CD14-positive monocyte (primary cell): Measurements from ENCODE around the gene DPY30. TPM values are rescaled to one million over a fixed set of nuclear protein-coding genes. Genes with fewer than 3 reads are reported as not detected.
A peak's percentile ranks its signal among the peaks of the same experiment; 100 is the strongest.

Source experiments
- DNase-seq, 3 donors: peaks; one replicate each; pipeline ENCODE4 v3.0.0-alpha.2; 2011 to 2022
- H2AFZ ChIP-seq: 2 replicates; pipeline ENCODE4 v1.6.0; 2012; ENCODE audit warnings: mild to moderate bottlenecking, low read depth, low read length, inconsistent platforms; ENCODE audit not compliant: insufficient read depth, poor library complexity, severe bottlenecking
- H3K27ac ChIP-seq, 2 donors: 1 replicate in 1 of 2; 2 replicates in 1 of 2; pipeline ENCODE4 v1.5.1; 2012 to 2013; ENCODE audit warnings: low read length in 2 of 2, control low read depth in 1 of 2, inconsistent platforms in 1 of 2, low read depth in 1 of 2, mild to moderate bottlenecking in 1 of 2
- H3K27me3 ChIP-seq, 2 donors: one replicate each; pipeline versions ENCODE4 v1.6.0 to v1.6.1; 2011 to 2013; ENCODE audit warnings: low read length in 2 of 2; ENCODE audit not compliant: control insufficient read depth in 2 of 2, insufficient read depth in 2 of 2
- H3K36me3 ChIP-seq, 2 donors: replicated peaks in 1 of 2; 1 replicate in 1 of 2; 2 replicates in 1 of 2; pipeline versions ENCODE4 v1.5.1 to v1.6.1; 2012 to 2013; ENCODE audit warnings: low read length in 2 of 2, control low read depth in 1 of 2, inconsistent platforms in 1 of 2, mild to moderate bottlenecking in 1 of 2; ENCODE audit not compliant: insufficient read depth in 2 of 2, control insufficient read depth in 1 of 2
- H3K4me1 ChIP-seq, 2 donors: 1 replicate in 1 of 2; 2 replicates in 1 of 2; pipeline versions ENCODE4 v1.5.1 to v1.6.1; 2012 to 2013; ENCODE audit warnings: low read length in 2 of 2, control low read depth in 1 of 2, inconsistent platforms in 1 of 2, mild to moderate bottlenecking in 1 of 2, moderate library complexity in 1 of 2; ENCODE audit not compliant: insufficient read depth in 2 of 2, control insufficient read depth in 1 of 2
- H3K4me2 ChIP-seq: replicated peaks from 2 replicates; pipeline ENCODE3; 2012; ENCODE audit warnings: low read length, moderate library complexity, mild to moderate bottlenecking; ENCODE audit not compliant: poor library complexity, severe bottlenecking; ENCODE audit errors: extremely low read depth
- H3K4me3 ChIP-seq, 3 experiments: fragments of 200-600 bp in 1 of 3; sonication (generic) in 1 of 3; replicated peaks in 1 of 3; 1 replicate in 2 of 3; 2 replicates in 1 of 3; pipeline ENCODE4 v1.5.1; 2011 to 2013; ENCODE audit warnings: low read length in 3 of 3, mild to moderate bottlenecking in 3 of 3, control low read depth in 2 of 3, low read depth in 2 of 3, inconsistent platforms in 1 of 3, moderate library complexity in 1 of 3
- H3K79me2 ChIP-seq: 2 replicates; pipeline ENCODE4 v1.6.0; 2012; ENCODE audit warnings: mild to moderate bottlenecking, control low read depth, inconsistent platforms, low read length, moderate library complexity; ENCODE audit not compliant: insufficient read depth
- H3K9ac ChIP-seq: 2 replicates; pipeline ENCODE4 v1.6.0; 2017; ENCODE audit warnings: low read length, mild to moderate bottlenecking; ENCODE audit not compliant: insufficient read depth, poor library complexity, severe bottlenecking
- H3K9me3 ChIP-seq, 2 donors: replicated peaks in 1 of 2; 1 replicate in 1 of 2; 2 replicates in 1 of 2; pipeline versions ENCODE4 v1.5.1 to v1.6.1; 2012 to 2013; ENCODE audit warnings: low read length in 2 of 2, control low read depth in 1 of 2; ENCODE audit not compliant: control insufficient read depth in 1 of 2, insufficient read depth in 1 of 2
- H4K20me1 ChIP-seq: 2 replicates; pipeline ENCODE4 v1.6.0; 2012; ENCODE audit warnings: mild to moderate bottlenecking, low read length, control low read depth, moderate library complexity; ENCODE audit not compliant: insufficient read depth
- H3K27ac Mint-ChIP-seq, 7 donors: one replicate each; pipeline ENCODE4 v1.8.0; 2020; ENCODE audit warnings: mild to moderate bottlenecking in 7 of 7, mixed read lengths in 7 of 7, moderate library complexity in 6 of 7, inconsistent platforms in 2 of 7
- H3K27me3 Mint-ChIP-seq, 3 donors: one replicate each; pipeline ENCODE4 v1.8.0; 2021 to 2022; ENCODE audit warnings: low read depth in 3 of 3, mild to moderate bottlenecking in 3 of 3, mixed read lengths in 3 of 3, moderate library complexity in 3 of 3, inconsistent platforms in 1 of 3
- H3K36me3 Mint-ChIP-seq, 2 donors: one replicate each; pipeline ENCODE4 v1.8.0; 2020; ENCODE audit warnings: mixed read lengths in 2 of 2, inconsistent platforms in 1 of 2, mild to moderate bottlenecking in 1 of 2
- H3K4me1 Mint-ChIP-seq: one replicate; pipeline ENCODE4 v1.8.0; 2020; ENCODE audit warnings: mild to moderate bottlenecking, mixed read lengths
- H3K4me3 Mint-ChIP-seq, 2 donors: one replicate each; pipeline ENCODE4 v1.8.0; 2020; ENCODE audit warnings: mild to moderate bottlenecking in 2 of 2, mixed read lengths in 2 of 2, moderate library complexity in 1 of 2
- H3K9me3 Mint-ChIP-seq, 7 donors: one replicate each; pipeline ENCODE4 v1.8.0; 2020 to 2022; ENCODE audit warnings: mixed read lengths in 7 of 7, mild to moderate bottlenecking in 6 of 7, moderate library complexity in 6 of 7, inconsistent platforms in 2 of 7
- WGBS: methylation state at CpG from one replicate; pipeline ENCODE4 v1.1.5; 2013; ENCODE audit warnings: missing lambda C conversion rate; ENCODE audit not compliant: insufficient coverage; 5-methylcytosine and 5-hydroxymethylcytosine counted together
- intact Hi-C, 2 donors: fragments of 100-400 bp; cut with micrococcal nuclease; formaldehyde crosslinking; loops; one replicate each; pipeline versions ENCODE4 v1.15.0 to v1.15.1; 2023
- polyA plus RNA-seq, 3 donors: library from polyadenylated mRNA; depleted of rRNA in 1 of 3; unstranded in 2 of 3; stranded (reverse) in 1 of 3; fragments of 300-500 nt in 2 of 3; fragments of >200 nt in 1 of 3; fragmentation: Illumina TruSeq in 2 of 3; gene quantifications; 1 replicate in 2 of 3; 2 replicates in 1 of 3; pipeline ENCODE4 v1.2.3, GENCODE V29; 2012 to 2021
- TF ChIP-seq, protein P1 (sequence below): fragments of 200-600 bp; IDR thresholded peaks from one replicate; pipeline ENCODE4 v1.8.0; 2022; ENCODE audit warnings: antibody characterized with exemption, mild to moderate bottlenecking

DPY30 gene
- polyA plus RNA-seq, 3 donors: 53.7 to 137 (median 122) TPM

DNA sequence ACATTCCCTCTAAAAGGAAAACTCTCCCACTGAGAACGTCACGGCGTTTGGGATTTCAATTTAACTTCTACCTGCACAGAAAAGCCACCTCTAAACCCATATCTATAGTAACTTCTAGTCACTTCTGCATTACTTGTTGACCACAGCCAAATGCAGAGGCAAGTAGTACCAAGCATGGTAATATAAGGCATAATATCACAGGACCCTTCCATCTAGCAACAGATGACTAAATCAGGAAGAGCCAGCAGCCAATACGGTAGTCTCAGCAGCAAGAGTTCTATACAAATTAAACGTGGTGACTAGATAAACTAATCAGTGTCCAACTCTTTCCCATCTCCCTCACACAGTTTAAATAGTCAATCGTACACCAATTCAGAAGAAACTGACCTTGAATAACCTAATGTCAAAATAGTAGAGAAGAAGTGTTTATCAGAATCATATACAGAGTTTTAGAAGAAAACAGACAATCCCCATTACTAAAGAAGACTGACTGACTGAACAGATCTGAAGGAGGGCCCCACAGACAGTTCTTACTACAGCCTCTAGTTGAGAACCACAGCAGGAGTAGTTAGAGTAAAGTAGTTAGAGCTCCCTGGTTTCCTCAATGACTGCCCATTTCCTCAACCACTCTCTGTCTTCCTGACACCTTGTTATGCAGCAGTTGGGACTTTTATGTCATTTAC is 58.8 kb downstream of the DPY30 start:
- peaks cover 92% of the 10 kb centered on the region for H4K20me1 ChIP-seq
- no peak overlapping the region for H3K4me3 ChIP-seq
- H3K9ac ChIP-seq: no peak overlapping the region
- peaks cover 7 to 26% of the 10 kb centered on the region in 2 donors for H3K36me3 Mint-ChIP-seq
- H3K4me1 ChIP-seq: peaks cover 3 to 7% of the 10 kb centered on the region in 2 donors
- intact Hi-C loops: no loop called here
- peak overlapping the region in 1 of 2 donors; percentile 52 for H3K4me3 Mint-ChIP-seq
- H3K4me1 Mint-ChIP-seq: peaks cover 28% of the 10 kb centered on the region
- no peaks in the 10 kb centered on the region for H3K27me3 Mint-ChIP-seq
- no peaks in the 10 kb centered on the region for H3K27me3 ChIP-seq
- peaks cover 0 to 4% (median 0%) of the 10 kb centered on the region in 7 donors for H3K9me3 Mint-ChIP-seq
- 54% methylated on average over 4 of the region's 6 CpGs for WGBS
- no peak overlapping the region for H3K4me2 ChIP-seq
- TF ChIP-seq, protein P1, sequence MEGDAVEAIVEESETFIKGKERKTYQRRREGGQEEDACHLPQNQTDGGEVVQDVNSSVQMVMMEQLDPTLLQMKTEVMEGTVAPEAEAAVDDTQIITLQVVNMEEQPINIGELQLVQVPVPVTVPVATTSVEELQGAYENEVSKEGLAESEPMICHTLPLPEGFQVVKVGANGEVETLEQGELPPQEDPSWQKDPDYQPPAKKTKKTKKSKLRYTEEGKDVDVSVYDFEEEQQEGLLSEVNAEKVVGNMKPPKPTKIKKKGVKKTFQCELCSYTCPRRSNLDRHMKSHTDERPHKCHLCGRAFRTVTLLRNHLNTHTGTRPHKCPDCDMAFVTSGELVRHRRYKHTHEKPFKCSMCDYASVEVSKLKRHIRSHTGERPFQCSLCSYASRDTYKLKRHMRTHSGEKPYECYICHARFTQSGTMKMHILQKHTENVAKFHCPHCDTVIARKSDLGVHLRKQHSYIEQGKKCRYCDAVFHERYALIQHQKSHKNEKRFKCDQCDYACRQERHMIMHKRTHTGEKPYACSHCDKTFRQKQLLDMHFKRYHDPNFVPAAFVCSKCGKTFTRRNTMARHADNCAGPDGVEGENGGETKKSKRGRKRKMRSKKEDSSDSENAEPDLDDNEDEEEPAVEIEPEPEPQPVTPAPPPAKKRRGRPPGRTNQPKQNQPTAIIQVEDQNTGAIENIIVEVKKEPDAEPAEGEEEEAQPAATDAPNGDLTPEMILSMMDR: no peak
- H3K79me2 ChIP-seq: peaks cover 100% of the 10 kb centered on the region
- H3K27ac Mint-ChIP-seq: peak overlapping the region; percentile 70 to 86 (median 73)
- peaks cover 4 to 7% of the 10 kb centered on the region in 2 donors for H3K36me3 ChIP-seq
- DNase-seq: peak; percentile 45 to 67 (median 65)
- H3K9me3 ChIP-seq: no peaks in the 10 kb centered on the region
- H2AFZ ChIP-seq: no peak overlapping the region
- H3K27ac ChIP-seq: peak overlapping the region in 1 of 2 donors; percentile 70

DNA sequence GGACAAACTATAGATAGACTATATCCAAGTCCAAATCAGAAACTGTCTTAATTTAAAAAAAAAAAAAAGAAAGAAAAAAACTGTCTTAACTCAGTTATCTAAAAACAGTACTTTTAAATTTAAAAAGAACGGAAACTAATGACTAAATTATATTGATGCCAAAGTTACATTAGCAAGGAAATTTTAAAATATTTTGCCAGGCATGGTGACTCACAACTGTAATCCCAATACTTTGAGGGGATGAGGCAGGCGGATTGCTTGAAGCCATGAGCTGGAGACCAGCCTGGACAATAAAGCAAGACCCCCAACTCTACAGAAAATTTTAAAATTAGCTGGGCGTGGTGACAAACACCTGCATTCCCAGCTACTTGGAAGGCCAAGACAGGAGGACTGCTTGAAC is 59.6 kb downstream of the DPY30 start:
- Histone ChIP-seq H3K4me2 (no peak overlapping the region), H3K27me3 (no peaks in the 10 kb centered on the region), H3K36me3 (peaks cover 4 to 7% of the 10 kb centered on the region in 2 donors), H3K27ac (no peak overlapping the region), H3K4me3 (no peak overlapping the region), H3K4me1 (peaks cover 3 to 7% of the 10 kb centered on the region in 2 donors), H4K20me1 (peaks cover 92% of the 10 kb centered on the region), H3K9me3 (no peaks in the 10 kb centered on the region), H3K79me2 (peaks cover 100% of the 10 kb centered on the region), H3K9ac (no peak overlapping the region), H2AFZ (no peak overlapping the region)
- Mint-ChIP-seq H3K9me3 (peaks cover 0 to 4% (median 0%) of the 10 kb centered on the region in 7 donors), H3K36me3 (peaks cover 7 to 21% of the 10 kb centered on the region in 2 donors), H3K4me3 (no peak overlapping the region), H3K4me1 (peaks cover 29% of the 10 kb centered on the region), H3K27me3 (no peaks in the 10 kb centered on the region), H3K27ac (no peak overlapping the region)
- TF ChIP-seq, protein P1: no peak
- intact Hi-C loops: no loop called here
- no peak for DNase-seq
- WGBS: 100% methylated on average over 1 of the region's 3 CpGs
